ENCODE results near the gene MINDY4B. TPM values are rescaled to one million over a fixed set of nuclear protein-coding genes. Genes with fewer than 3 reads are reported as not detected.

The MINDY4B gene
- total RNA-seq, 4 donors from 2014 or later: not detected

GRCh38 chr3:150878996-150879575 lies 26.2 kb downstream of the MINDY4B start:
- TF ChIP-seq EP300 (IDR thresholded peaks at IDR 0.05): no peak
- TF ChIP-seq POLR2A (IDR thresholded peaks at IDR 0.05): no peak
- no peak for TF ChIP-seq POLR2AphosphoS5 (IDR thresholded peaks at IDR 0.05)
- no peak for TF ChIP-seq CTCF (IDR thresholded peaks at IDR 0.05)
- no peaks in the 10 kb centered on the region for H3K27me3 ChIP-seq
- no peaks in the 10 kb centered on the region for H3K9me3 ChIP-seq
- no peaks in the 10 kb centered on the region for H3K36me3 ChIP-seq
- no peaks in the 10 kb centered on the region for H3K4me1 ChIP-seq
- H3K27ac ChIP-seq: no peak overlapping the region
- no peak overlapping the region for H3K4me3 ChIP-seq
- 67% methylated on average over 2 of the region's 2 CpGs for WGBS
- no peak for DNase-seq (ENCODE audit: low spot score in 2 of 2)

- H3K27me3 ChIP-seq: no peaks in the 10 kb centered on the region
- no peak for DNase-seq (ENCODE audit: low spot score in 2 of 2)
- no peaks in the 10 kb centered on the region for H3K4me1 ChIP-seq
- H3K36me3 ChIP-seq: no peaks in the 10 kb centered on the region
- WGBS: 92% methylated on average over 1 of the region's 1 CpG
- H3K4me3 ChIP-seq: no peak overlapping the region
- TF ChIP-seq POLR2A (IDR thresholded peaks at IDR 0.05): no peak
- TF ChIP-seq POLR2AphosphoS5 (IDR thresholded peaks at IDR 0.05): no peak
- no peak for TF ChIP-seq CTCF (IDR thresholded peaks at IDR 0.05)
- TF ChIP-seq EP300 (IDR thresholded peaks at IDR 0.05): no peak
- no peak overlapping the region for H3K27ac ChIP-seq
- H3K9me3 ChIP-seq: no peaks in the 10 kb centered on the region
Measured at GRCh38 chr3:150878290-150878689, 26.9 kb downstream of the MINDY4B start.

- DNase-seq (ENCODE audit: low spot score in 2 of 2): no peak
- Histone ChIP-seq H3K4me3 (no peak overlapping the region), H3K4me1 (no peaks in the 10 kb centered on the region), H3K9me3 (no peaks in the 10 kb centered on the region), H3K27ac (no peak overlapping the region), H3K36me3 (no peaks in the 10 kb centered on the region), H3K27me3 (no peaks in the 10 kb centered on the region)
- TF ChIP-seq POLR2AphosphoS5 (IDR thresholded peaks at IDR 0.05): no peak
- no peak for TF ChIP-seq EP300 (IDR thresholded peaks at IDR 0.05)
- no peak for TF ChIP-seq POLR2A (IDR thresholded peaks at IDR 0.05)
- no peak for TF ChIP-seq CTCF (IDR thresholded peaks at IDR 0.05)
- WGBS: 88% methylated on average over 3 of the region's 3 CpGs
Measured at GRCh38 chr3:150877303-150877702, 27.9 kb downstream of the MINDY4B start.

GRCh38 chr3:150876611-150877265 lies 28.5 kb downstream of the MINDY4B start:
- H3K4me3 ChIP-seq: no peak overlapping the region
- H3K27me3 ChIP-seq: no peaks in the 10 kb centered on the region
- H3K9me3 ChIP-seq: no peaks in the 10 kb centered on the region
- no peaks in the 10 kb centered on the region for H3K4me1 ChIP-seq
- H3K27ac ChIP-seq: no peak overlapping the region
- no peak for TF ChIP-seq EP300 (IDR thresholded peaks at IDR 0.05)
- TF ChIP-seq POLR2AphosphoS5 (IDR thresholded peaks at IDR 0.05): no peak
- no peak for TF ChIP-seq CTCF (IDR thresholded peaks at IDR 0.05)
- no peak for TF ChIP-seq POLR2A (IDR thresholded peaks at IDR 0.05)
- DNase-seq (ENCODE audit: low spot score in 2 of 2): no peak
- 86% methylated on average over 6 of the region's 6 CpGs for WGBS
- H3K36me3 ChIP-seq: no peaks in the 10 kb centered on the region

GRCh38 chr3:150875548-150875947 lies 29.7 kb downstream of the MINDY4B start:
- H3K4me3 ChIP-seq: no peak overlapping the region
- H3K4me1 ChIP-seq: no peaks in the 10 kb centered on the region
- H3K27me3 ChIP-seq: no peaks in the 10 kb centered on the region
- 84% methylated on average over 2 of the region's 2 CpGs for WGBS
- H3K27ac ChIP-seq: no peak overlapping the region
- H3K36me3 ChIP-seq: no peaks in the 10 kb centered on the region
- no peak for TF ChIP-seq CTCF (IDR thresholded peaks at IDR 0.05)
- no peak for TF ChIP-seq EP300 (IDR thresholded peaks at IDR 0.05)
- TF ChIP-seq POLR2AphosphoS5 (IDR thresholded peaks at IDR 0.05): no peak
- TF ChIP-seq POLR2A (IDR thresholded peaks at IDR 0.05): no peak
- DNase-seq (ENCODE audit: low spot score in 2 of 2): no peak
- no peaks in the 10 kb centered on the region for H3K9me3 ChIP-seq

Data from suprapubic skin (tissue), 4 donors.